ENCODE data around the gene ITGB6. TPM values are rescaled to one million over a fixed set of nuclear protein-coding genes. Genes with fewer than 3 reads are reported as not detected.

ITGB6 gene
- total RNA-seq, 4 donors from 2014 or later, result 4.4 to 13.8 (median 10.0) TPM

DNA sequence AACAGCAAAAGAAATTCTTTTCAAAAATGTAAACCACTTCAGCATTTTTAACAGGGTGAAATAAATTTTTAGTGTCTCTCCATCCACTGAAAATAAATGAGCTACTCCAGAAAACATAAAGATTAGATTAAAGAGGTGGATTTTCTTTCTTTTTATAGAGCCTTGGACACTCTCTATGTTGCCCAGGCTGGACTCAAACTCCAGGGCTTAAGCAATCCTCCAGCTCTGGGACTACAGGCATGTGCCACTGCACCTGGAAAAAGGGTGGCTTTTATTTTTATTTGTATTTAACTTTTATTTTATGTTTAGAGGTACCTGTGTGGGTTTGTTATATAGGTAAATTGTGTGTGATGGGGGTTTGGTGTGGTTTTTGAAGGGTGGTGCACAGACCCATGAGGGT, 19.9 kb downstream of the ITGB6 start:
- no peaks in the 10 kb centered on the region for H3K9me3 ChIP-seq
- TF ChIP-seq, protein P1, sequence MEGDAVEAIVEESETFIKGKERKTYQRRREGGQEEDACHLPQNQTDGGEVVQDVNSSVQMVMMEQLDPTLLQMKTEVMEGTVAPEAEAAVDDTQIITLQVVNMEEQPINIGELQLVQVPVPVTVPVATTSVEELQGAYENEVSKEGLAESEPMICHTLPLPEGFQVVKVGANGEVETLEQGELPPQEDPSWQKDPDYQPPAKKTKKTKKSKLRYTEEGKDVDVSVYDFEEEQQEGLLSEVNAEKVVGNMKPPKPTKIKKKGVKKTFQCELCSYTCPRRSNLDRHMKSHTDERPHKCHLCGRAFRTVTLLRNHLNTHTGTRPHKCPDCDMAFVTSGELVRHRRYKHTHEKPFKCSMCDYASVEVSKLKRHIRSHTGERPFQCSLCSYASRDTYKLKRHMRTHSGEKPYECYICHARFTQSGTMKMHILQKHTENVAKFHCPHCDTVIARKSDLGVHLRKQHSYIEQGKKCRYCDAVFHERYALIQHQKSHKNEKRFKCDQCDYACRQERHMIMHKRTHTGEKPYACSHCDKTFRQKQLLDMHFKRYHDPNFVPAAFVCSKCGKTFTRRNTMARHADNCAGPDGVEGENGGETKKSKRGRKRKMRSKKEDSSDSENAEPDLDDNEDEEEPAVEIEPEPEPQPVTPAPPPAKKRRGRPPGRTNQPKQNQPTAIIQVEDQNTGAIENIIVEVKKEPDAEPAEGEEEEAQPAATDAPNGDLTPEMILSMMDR (IDR thresholded peaks at IDR 0.05), result no peak
- TF ChIP-seq POLR2A (IDR thresholded peaks at IDR 0.05), result no peak
- TF ChIP-seq POLR2AphosphoS5 (IDR thresholded peaks at IDR 0.05), result no peak
- no peak for TF ChIP-seq EP300 (IDR thresholded peaks at IDR 0.05)
- DNase-seq (ENCODE audit: low spot score in 2 of 2), result no peak
- no peak overlapping the region for H3K27ac ChIP-seq
- no peak overlapping the region for H3K4me3 ChIP-seq
- H3K4me1 ChIP-seq, result no peaks in the 10 kb centered on the region
- H3K27me3 ChIP-seq, result no peaks in the 10 kb centered on the region
- no peaks in the 10 kb centered on the region for H3K36me3 ChIP-seq

DNA sequence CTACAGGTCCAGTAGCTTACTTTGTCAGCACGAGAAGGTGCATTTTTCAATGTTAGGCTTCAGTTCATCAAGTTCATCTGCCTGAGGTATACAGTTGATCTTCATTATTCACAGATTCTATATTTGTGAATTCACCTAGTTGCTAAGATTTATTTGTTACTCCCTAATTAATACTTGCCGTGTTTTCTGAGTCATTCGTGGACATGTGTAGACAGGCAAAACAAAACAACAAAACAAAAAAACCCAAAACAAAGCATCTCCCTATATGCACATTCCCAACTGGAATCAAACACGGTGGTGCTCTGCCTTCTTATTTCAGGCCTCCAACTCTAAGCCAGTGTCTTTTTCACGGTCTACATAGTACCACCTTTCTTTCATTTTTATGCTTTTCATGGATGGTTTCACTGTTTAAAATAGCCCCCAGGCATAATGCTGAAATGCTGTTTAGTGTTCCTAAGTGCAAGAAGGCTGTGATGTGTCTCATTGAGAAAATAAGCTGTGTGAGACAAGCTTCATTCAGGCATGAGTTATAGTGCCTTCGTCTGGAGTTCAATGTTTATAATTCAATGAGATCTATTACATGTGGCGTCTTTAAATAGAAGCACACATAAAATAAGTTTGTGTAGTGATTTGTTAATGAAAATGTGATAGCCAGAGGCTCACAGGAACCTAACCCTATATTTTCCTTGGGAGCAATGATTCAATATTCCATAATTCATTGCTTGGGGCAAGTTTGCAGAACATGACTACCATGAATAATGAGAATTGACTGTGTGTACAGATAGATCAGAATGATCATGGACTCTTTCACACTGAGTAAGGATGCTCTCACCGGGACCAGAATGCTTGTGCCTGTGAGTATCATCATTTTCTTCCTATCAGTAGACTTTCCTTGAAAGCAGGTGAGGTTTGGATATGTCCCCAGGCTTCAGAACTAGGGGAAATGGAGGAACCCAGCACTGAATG, 24.6 kb downstream of the ITGB6 start:
- no peak overlapping the region for H3K27ac ChIP-seq
- no peaks in the 10 kb centered on the region for H3K36me3 ChIP-seq
- no peak overlapping the region for H3K4me3 ChIP-seq
- 67% methylated on average over 8 of the region's 8 CpGs for WGBS
- H3K9me3 ChIP-seq, result no peaks in the 10 kb centered on the region
- TF ChIP-seq, protein P1 (IDR thresholded peaks at IDR 0.05), result no peak
- TF ChIP-seq POLR2A (IDR thresholded peaks at IDR 0.05), result no peak
- no peak for TF ChIP-seq POLR2AphosphoS5 (IDR thresholded peaks at IDR 0.05)
- TF ChIP-seq EP300 (IDR thresholded peaks at IDR 0.05), result no peak
- no peaks in the 10 kb centered on the region for H3K4me1 ChIP-seq
- H3K27me3 ChIP-seq, result no peaks in the 10 kb centered on the region
- no peak for DNase-seq (ENCODE audit: low spot score in 2 of 2)

DNA sequence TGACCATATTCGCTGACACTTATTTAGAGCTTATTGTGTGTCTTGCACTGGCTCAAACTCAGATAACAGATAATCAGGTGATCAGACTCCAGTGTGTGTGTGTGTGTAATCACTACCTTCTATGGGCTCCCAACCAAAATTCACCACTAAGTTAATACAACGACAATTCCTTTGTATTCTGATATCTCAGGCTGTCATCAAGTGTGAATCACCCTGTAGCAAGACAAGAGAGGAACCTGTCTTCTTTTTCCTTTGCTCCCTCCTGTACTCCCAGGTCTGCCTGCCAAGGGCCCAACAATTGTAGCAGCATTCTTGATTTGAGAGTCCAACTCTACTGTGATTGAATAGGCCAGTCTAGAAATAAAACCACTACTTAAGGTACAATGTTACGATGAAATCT, 25.8 kb downstream of the ITGB6 start:
- H3K27me3 ChIP-seq, result no peaks in the 10 kb centered on the region
- TF ChIP-seq, protein P1 (IDR thresholded peaks at IDR 0.05), result no peak
- TF ChIP-seq EP300 (IDR thresholded peaks at IDR 0.05) (no peak), POLR2AphosphoS5 (IDR thresholded peaks at IDR 0.05) (no peak), POLR2A (IDR thresholded peaks at IDR 0.05) (no peak)
- no peak overlapping the region for H3K27ac ChIP-seq
- WGBS, result 81% methylated on average over 3 of the region's 3 CpGs
- H3K36me3 ChIP-seq, result no peaks in the 10 kb centered on the region
- no peak overlapping the region for H3K4me3 ChIP-seq
- no peak for DNase-seq (ENCODE audit: low spot score in 2 of 2)
- H3K4me1 ChIP-seq, result no peaks in the 10 kb centered on the region
- H3K9me3 ChIP-seq, result no peaks in the 10 kb centered on the region

DNA sequence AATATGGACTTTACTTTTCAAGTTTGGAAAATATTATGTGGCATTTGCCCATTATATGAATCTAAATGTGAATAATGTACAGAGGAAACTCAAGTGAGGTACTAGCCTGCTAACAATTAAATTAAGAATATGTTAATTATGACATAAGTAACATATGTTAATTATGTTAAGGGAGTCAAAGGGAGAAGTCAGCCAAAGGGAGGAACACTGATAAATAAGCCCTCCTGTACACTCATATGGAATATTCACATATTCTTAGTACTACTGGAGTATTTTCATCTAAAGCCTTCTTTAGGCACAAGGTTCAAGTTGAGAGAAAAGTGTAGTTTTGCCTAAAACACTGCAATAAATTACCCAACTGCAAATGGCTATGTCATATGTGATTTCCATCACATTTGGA, 30.1 kb downstream of the ITGB6 start:
- Histone ChIP-seq H3K36me3 (no peaks in the 10 kb centered on the region), H3K4me3 (no peak overlapping the region), H3K27me3 (no peaks in the 10 kb centered on the region), H3K4me1 (no peaks in the 10 kb centered on the region), H3K27ac (no peak overlapping the region), H3K9me3 (no peaks in the 10 kb centered on the region)
- no peak for DNase-seq (ENCODE audit: low spot score in 2 of 2)
- TF ChIP-seq POLR2A (IDR thresholded peaks at IDR 0.05) (no peak), EP300 (IDR thresholded peaks at IDR 0.05) (no peak), POLR2AphosphoS5 (IDR thresholded peaks at IDR 0.05) (no peak)
- TF ChIP-seq, protein P1 (IDR thresholded peaks at IDR 0.05), result no peak

DNA sequence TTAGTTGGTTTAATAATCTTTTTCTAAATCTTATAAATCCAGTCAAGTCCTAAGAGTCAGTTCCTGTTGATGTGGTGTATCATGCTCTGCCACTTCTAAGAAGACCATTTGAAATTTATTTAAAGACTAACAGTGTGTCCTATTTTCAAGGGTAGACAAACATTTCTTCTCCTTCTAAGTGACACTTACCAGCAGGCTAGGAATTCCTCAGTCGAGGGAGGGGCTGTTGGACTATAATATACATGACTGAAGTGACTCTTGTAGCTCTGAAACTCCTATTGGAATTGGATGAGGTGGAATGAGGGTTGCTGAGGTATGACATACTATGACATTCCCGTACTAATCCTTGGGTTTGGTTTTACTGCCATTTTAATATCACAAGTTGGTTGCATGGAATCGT, 30.6 kb downstream of the ITGB6 start:
- DNase-seq (ENCODE audit: low spot score in 2 of 2), result no peak
- H3K27me3 ChIP-seq, result no peaks in the 10 kb centered on the region
- 80% methylated on average over 3 of the region's 3 CpGs for WGBS
- TF ChIP-seq, protein P1 (IDR thresholded peaks at IDR 0.05), result no peak
- TF ChIP-seq POLR2AphosphoS5 (IDR thresholded peaks at IDR 0.05), result no peak
- no peak for TF ChIP-seq POLR2A (IDR thresholded peaks at IDR 0.05)
- TF ChIP-seq EP300 (IDR thresholded peaks at IDR 0.05), result no peak
- H3K27ac ChIP-seq, result no peak overlapping the region
- H3K36me3 ChIP-seq, result no peaks in the 10 kb centered on the region
- no peaks in the 10 kb centered on the region for H3K4me1 ChIP-seq
- no peak overlapping the region for H3K4me3 ChIP-seq
- no peaks in the 10 kb centered on the region for H3K9me3 ChIP-seq
